Esophagus (tissue), 2 donors: Measurements from ENCODE around the gene RUNX1. TPM values are rescaled to one million over a fixed set of nuclear protein-coding genes. Genes with fewer than 3 reads are reported as not detected.
"Not testable (repeated sequence)": the region's sequence is repeated elsewhere in the genome, so short reads cannot be mapped to it uniquely, and the experiment has no call there.

ENCODE experiments used
- H3K27ac ChIP-seq, 2 donors: one replicate each; pipeline ENCODE4 v1.5.1; 2013; ENCODE audit warnings: low read depth in 2 of 2, mild to moderate bottlenecking in 2 of 2, inconsistent platforms in 1 of 2, low read length in 1 of 2, moderate library complexity in 1 of 2
- H3K27me3 ChIP-seq, 2 donors: one replicate each; pipeline ENCODE4 v1.6.1; 2013; ENCODE audit warnings: low read length in 2 of 2, control low read depth in 1 of 2, mild to moderate bottlenecking in 1 of 2; ENCODE audit not compliant: insufficient read depth in 2 of 2, control insufficient read depth in 1 of 2
- H3K36me3 ChIP-seq, 2 donors: one replicate each; pipeline ENCODE4 v1.6.1; 2013; ENCODE audit warnings: low read length in 1 of 2; ENCODE audit not compliant: control insufficient read depth in 2 of 2, insufficient read depth in 2 of 2
- H3K4me1 ChIP-seq, 2 donors: one replicate each; pipeline ENCODE4 v1.6.1; 2013; ENCODE audit warnings: low read length in 1 of 2; ENCODE audit not compliant: control insufficient read depth in 2 of 2, insufficient read depth in 2 of 2
- H3K4me3 ChIP-seq, 2 donors: one replicate each; pipeline ENCODE4 v1.5.1; 2013; ENCODE audit warnings: low read length in 2 of 2, mild to moderate bottlenecking in 2 of 2, low read depth in 1 of 2, moderate library complexity in 1 of 2
- H3K9me3 ChIP-seq, 2 donors: one replicate each; pipeline ENCODE4 v1.6.1; 2013; ENCODE audit warnings: mild to moderate bottlenecking in 2 of 2, low read depth in 1 of 2, low read length in 1 of 2, moderate library complexity in 1 of 2; ENCODE audit not compliant: control insufficient read depth in 2 of 2, insufficient read depth in 1 of 2
- WGBS, 2 donors: extraction: QIAGEN DNeasy Blood & Tissue Kit; methylation state at CpG; one replicate each; pipeline ENCODE4 v1.1.7; 2013; 5-methylcytosine and 5-hydroxymethylcytosine counted together
- polyA plus RNA-seq, 2 donors: library from polyadenylated mRNA; stranded (reverse); fragments of 200-250 nt; gene quantifications; one replicate each; pipeline ENCODE4 v1.2.3, GENCODE V29; 2013
- donor health status: healthy with polysubstance abuse.
- donor health status: Bipolar disorder and iron deficiency.

Gene RUNX1
- polyA plus RNA-seq, 2 donors = 4.4 to 6.4 TPM

DNA sequence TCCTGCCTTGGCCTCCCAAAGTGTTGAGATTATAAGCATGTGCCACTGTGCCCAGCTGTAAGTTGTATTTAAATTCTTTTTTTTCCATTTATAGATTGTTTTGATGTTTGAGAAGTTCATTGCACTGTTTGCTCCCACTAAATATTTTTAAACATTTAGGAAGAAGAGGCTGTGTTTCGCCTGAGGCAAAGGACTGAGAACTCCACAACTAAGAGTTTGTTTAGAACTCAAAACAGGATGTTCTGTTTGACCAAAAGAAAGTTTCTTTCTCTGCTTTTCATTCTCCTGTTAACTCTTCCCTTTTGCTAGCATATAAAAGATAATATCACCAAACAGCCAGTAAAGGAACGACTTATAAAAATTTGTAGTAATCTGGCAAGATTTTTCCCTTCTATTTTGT is 87.0 kb downstream of the RUNX1 start:
- Histone ChIP-seq H3K36me3 (no peaks in the 10 kb centered on the region), H3K27me3 (peaks cover 0 to 2% of the 10 kb centered on the region in 2 donors), H3K4me1 (peaks cover 0 to 4% of the 10 kb centered on the region in 2 donors), H3K27ac (no peak overlapping the region), H3K4me3 (no peak overlapping the region), H3K9me3 (no peaks in the 10 kb centered on the region)
- 73 to 75% methylated on average over 2 of the region's 2 CpGs for WGBS, 2 donors

DNA sequence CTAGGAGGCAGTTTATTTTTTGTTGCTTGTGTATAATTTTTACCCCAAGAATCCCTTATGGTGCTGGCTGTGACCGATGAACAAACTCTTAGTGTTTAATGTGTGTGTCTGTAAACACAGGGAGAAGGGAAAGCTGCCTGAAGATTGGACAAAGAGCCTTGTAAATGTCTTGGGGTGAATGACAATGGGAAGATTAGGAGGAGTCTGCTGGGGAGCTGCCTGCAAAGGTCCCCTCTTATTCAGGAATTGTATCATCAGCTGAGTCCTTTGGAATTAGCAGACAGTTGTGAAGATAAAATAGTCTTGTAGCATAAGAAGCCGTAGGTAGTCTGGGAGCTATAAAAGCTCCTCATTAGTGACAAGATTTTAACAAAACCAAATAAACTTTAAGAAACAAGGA is 88.4 kb downstream of the RUNX1 start:
- Histone ChIP-seq H3K36me3 (no peaks in the 10 kb centered on the region), H3K9me3 (no peaks in the 10 kb centered on the region), H3K4me1 (peaks cover 0 to 4% of the 10 kb centered on the region in 2 donors), H3K27ac (no peak overlapping the region), H3K4me3 (no peak overlapping the region), H3K27me3 (peaks cover 0 to 2% of the 10 kb centered on the region in 2 donors)
- 75% methylated on average over 2 of the region's 2 CpGs for WGBS, 2 donors

DNA sequence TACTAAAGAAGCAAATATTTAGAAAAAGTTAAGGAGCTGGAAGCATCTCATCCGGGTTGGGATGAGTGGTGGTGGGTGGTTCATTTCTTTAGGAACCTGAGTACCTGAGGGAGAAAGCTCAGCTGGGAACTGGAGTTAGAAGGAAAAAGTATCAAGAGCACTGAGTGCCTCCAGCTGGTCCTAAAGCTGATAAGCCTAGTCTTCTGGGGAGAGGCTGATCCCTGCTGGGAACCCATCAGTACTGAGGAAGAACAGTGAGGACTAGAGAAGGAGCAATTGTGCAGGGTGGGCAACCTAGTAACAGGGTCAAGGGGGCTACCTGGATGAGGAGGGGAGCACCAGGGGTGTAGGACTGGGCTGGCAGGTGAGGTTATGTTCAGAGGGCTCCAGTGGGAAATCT is 89.5 kb downstream of the RUNX1 start:
- Histone ChIP-seq H3K4me1 (peaks cover 0 to under 1% of the 10 kb centered on the region in 2 donors), H3K9me3 (no peaks in the 10 kb centered on the region), H3K27me3 (peaks cover 0 to 2% of the 10 kb centered on the region in 2 donors), H3K36me3 (no peaks in the 10 kb centered on the region), H3K27ac (no peak overlapping the region), H3K4me3 (no peak overlapping the region)
- 79 to 89% methylated on average over 1 of the region's 1 CpG for WGBS, 2 donors

DNA sequence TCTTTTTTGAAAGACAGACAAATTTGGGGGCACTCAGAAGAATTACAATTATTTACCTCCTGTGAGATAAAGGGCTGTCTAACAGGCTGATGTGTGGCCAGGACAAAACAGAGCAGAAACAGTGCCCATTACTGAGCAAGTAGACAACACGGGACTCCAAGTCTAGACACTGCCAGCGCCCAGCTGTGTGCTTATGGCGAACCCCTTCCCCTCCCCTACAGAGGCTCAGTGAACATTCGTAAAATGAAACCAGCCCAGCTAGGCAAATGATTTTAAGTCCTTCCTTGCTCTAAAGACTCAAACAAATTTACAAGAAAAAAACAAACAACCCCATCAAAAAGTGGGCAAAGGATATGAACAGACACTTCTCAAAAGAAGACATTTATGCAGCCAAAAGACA is 91.1 kb downstream of the RUNX1 start:
- Histone ChIP-seq H3K9me3 (no peaks in the 10 kb centered on the region), H3K36me3 (no peaks in the 10 kb centered on the region)

DNA sequence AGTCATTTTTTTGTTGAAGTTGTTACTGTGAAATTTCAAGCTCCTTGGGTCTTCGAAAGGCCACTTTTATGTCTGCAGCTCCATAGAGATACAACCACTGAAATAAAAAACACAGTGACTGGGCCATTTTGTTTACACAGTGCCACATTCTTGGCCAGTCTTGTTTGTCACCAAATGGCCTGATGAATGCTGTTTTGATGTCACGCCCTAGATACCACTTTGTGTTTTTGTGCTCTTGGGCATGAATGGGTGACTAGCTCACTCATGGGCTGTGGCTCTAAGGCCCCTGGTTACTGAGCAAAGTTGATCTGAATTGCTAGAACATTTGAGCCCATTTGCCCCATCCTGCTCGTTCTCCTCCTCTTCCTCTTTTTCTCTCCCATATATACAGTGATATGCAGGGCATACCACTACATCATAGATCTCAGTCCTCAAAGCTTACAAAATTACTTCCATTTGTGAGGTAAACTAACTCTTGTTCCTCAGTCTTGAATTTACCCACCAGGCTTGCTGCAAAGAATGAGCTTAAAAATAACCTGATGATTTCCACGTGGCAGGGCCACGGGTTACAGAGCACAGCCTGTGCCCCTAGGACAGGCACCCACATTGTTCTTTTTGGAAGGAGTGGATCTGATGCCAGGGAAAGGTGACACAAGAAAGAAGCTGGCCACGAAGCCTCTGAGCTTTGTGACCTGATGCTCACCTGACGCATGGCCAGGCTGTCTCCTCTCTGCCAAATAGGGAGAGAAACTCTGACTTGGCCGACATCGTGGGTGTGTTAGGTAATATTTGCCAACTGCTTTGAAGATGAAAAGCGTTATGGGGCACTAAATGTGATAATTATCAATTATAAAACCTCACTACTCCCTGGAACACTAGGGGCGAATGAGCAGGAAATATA is 92.4 kb downstream of the RUNX1 start:
- Histone ChIP-seq H3K9me3 (no peaks in the 10 kb centered on the region), H3K4me1 (no peaks in the 10 kb centered on the region), H3K36me3 (no peaks in the 10 kb centered on the region), H3K4me3 (no peak overlapping the region), H3K27ac (no peak overlapping the region), H3K27me3 (peaks cover 0 to 2% of the 10 kb centered on the region in 2 donors)
- 63 to 73% methylated on average over 11 of the region's 11 CpGs for WGBS, 2 donors

More for the DNA sequence above, 91.1 kb downstream of the RUNX1 start:
- no peaks in the 10 kb centered on the region for H3K4me1 ChIP-seq
- peaks cover 0 to 2% of the 10 kb centered on the region in 2 donors for H3K27me3 ChIP-seq
- 88 to 89% methylated on average over 4 of the region's 4 CpGs for WGBS, 2 donors
- no peak overlapping the region for H3K27ac ChIP-seq
- no peak overlapping the region for H3K4me3 ChIP-seq

DNA sequence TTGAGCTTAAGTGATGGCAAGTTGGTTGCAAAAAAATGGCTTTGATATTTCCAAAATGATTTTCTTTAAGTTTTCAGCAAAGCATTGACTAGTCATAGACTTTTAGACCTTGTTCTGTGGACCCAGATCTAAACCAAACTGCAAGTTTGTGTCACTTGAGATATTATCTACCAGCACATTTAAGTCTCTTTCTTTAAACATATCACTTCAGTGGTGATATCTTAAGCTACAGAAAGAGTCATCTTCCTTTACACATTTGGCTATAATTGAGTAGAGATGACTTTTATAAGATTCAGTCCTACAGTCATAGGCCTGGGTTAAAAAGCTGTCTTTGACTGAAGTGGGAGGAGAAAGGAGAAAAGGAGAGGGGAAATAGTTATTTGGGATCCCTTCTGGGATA is 95.2 kb downstream of the RUNX1 start:
- H3K27ac ChIP-seq = no peak overlapping the region
- no peaks in the 10 kb centered on the region for H3K9me3 ChIP-seq
- peaks cover 0 to 2% of the 10 kb centered on the region in 2 donors for H3K27me3 ChIP-seq
- no peaks in the 10 kb centered on the region for H3K36me3 ChIP-seq
- no peaks in the 10 kb centered on the region for H3K4me1 ChIP-seq
- H3K4me3 ChIP-seq = no peak overlapping the region

DNA sequence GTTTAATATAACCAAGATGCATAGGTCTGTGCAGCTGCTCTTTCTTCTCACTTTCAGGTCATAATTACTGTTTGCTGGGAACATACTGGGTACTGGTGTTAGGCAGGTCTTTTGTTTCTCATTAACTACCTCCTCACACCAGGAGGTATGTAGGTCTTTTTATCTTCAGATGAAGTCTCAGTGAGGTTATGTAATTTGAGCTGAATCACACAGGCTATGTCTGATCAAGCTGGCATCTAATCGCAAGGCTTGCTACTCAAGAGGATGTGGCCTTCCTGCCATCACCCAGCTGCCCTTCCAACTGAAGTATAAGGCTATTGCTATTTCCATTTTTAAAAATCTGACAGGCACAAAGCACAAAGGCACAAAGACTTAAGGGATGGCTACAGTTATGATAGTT is 96.4 kb downstream of the RUNX1 start:
- Histone ChIP-seq H3K4me1 (no peaks in the 10 kb centered on the region), H3K27me3 (no peaks in the 10 kb centered on the region), H3K27ac (no peak overlapping the region), H3K4me3 (no peak overlapping the region), H3K9me3 (no peaks in the 10 kb centered on the region), H3K36me3 (no peaks in the 10 kb centered on the region)
- WGBS, 2 donors = 72 to 78% methylated on average over 1 of the region's 1 CpG

DNA sequence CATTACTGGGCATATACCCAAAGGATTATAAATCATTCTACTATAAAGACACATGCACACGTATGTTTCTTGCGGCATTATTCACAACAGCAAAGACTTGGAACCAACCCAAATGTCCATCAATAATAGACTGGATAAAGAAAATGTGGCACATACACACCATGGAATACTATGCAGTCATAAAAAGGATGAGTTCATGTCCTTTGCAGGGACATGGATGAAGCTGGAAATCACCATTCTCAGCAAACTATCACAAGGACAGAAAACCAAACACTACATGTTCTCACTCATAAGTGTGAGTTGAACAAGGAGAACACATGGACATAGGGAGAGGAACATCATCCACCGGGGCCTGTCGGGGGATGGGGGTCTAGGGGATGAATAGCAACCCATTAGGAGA is 97.2 kb downstream of the RUNX1 start:
- not testable (repeated sequence) for H3K9me3 ChIP-seq, H3K4me3 ChIP-seq, H3K27ac ChIP-seq, H3K36me3 ChIP-seq, H3K27me3 ChIP-seq, H3K4me1 ChIP-seq
- WGBS, 2 donors = 76 to 79% methylated on average over 4 of the region's 4 CpGs

DNA sequence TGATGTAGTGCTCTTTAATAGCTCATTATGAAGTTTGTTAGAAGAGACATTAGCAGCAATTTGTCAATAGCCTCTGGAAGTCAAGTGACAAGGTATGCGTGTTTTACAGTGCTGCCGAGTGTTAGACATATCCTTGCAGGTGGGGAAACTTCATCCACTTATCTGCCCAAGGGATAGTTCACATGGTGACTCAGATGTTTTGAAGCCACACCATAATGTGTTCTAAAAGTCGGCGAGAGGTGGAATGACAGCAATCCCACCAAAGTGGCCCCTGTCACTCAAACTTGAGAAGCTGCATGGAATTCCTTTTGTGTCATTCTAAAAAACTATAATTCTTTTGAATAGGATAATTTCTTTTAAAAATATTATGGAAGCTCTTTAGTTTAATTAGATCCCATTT is 98.1 kb downstream of the RUNX1 start:
- Histone ChIP-seq H3K4me1 (no peaks in the 10 kb centered on the region), H3K9me3 (no peaks in the 10 kb centered on the region), H3K27ac (no peak overlapping the region), H3K27me3 (no peaks in the 10 kb centered on the region), H3K4me3 (no peak overlapping the region), H3K36me3 (no peaks in the 10 kb centered on the region)
- 74 to 88% methylated on average over 4 of the region's 4 CpGs for WGBS, 2 donors

DNA sequence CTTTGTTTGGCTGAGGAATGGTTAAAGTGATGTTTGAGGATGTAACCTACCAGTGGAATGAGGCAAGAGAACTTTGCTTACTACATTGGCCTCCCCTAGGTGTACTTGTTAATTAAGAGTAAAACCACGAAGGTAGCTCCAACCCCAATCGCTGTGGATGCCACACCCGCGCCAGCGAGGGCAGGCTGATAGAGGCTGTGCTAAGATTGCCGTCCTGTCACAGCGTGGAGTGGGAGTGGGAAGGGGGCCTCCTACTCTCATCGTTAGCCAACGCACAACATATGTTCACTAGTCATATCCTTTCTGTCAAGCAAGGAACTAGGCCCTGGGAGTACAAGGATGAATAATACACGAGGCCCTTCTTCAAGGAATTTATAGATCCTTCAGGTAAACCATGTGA is 99.6 kb downstream of the RUNX1 start:
- H3K27me3 ChIP-seq = no peaks in the 10 kb centered on the region
- no peak overlapping the region for H3K27ac ChIP-seq
- no peak overlapping the region for H3K4me3 ChIP-seq
- H3K36me3 ChIP-seq = no peaks in the 10 kb centered on the region
- H3K9me3 ChIP-seq = no peaks in the 10 kb centered on the region
- 75 to 78% methylated on average over 10 of the region's 10 CpGs for WGBS, 2 donors
- no peaks in the 10 kb centered on the region for H3K4me1 ChIP-seq
